Measurements from ENCODE around the gene DOLK. TPM values are rescaled to one million over a fixed set of nuclear protein-coding genes. Genes with fewer than 3 reads are reported as not detected.

The DOLK gene
- total RNA-seq, 2 donors from 2014 or later = 18.0 to 19.8 TPM

DNA sequence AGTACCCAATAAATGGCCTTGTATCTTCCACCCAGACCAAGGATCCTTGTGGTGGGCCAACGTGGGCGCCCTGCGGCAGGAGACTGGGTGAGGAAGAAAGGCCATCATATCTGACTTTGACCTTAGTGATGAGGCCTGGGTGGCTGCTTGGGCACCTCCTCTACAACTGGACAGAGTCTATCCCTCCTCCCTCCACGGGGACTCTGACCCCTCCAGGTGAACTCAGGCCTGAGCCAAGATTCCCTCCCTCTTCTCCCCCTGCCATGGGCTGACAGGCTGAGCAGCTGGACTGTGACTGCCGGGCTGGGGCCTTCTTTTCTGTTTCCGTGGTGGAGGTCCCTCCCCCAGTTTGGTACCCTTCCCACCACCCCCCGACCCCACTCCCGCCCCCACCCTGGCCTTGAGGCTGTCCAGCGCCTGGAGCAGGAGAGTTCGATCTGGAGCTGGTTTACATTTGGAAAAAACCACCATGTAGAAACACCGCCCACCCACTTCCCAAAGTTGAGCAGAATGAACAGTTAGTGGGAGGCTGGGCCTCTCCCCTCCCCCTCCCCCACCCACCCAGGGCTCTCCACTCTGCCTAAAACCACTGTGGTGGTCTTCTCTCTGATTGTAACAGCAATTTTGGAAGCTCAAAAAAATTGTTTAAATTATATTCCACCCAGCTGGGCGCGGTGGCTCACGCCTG is 27.9 kb downstream of the DOLK start:
- TF ChIP-seq, protein P1, sequence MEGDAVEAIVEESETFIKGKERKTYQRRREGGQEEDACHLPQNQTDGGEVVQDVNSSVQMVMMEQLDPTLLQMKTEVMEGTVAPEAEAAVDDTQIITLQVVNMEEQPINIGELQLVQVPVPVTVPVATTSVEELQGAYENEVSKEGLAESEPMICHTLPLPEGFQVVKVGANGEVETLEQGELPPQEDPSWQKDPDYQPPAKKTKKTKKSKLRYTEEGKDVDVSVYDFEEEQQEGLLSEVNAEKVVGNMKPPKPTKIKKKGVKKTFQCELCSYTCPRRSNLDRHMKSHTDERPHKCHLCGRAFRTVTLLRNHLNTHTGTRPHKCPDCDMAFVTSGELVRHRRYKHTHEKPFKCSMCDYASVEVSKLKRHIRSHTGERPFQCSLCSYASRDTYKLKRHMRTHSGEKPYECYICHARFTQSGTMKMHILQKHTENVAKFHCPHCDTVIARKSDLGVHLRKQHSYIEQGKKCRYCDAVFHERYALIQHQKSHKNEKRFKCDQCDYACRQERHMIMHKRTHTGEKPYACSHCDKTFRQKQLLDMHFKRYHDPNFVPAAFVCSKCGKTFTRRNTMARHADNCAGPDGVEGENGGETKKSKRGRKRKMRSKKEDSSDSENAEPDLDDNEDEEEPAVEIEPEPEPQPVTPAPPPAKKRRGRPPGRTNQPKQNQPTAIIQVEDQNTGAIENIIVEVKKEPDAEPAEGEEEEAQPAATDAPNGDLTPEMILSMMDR (conservative IDR thresholded peaks at IDR 0.05) = no peak
- Histone ChIP-seq H3K27ac (ENCODE audit: low read depth, low read length) (no peak overlapping the region), H3K9me3 (ENCODE audit: control insufficient read depth, low read length) (no peaks in the 10 kb centered on the region), H3K9ac (ENCODE audit: extremely low read depth, low read length, poor library complexity, severe bottlenecking) (no peak overlapping the region), H3K4me3 (ENCODE audit: low read length) (no peak overlapping the region), H3K36me3 (ENCODE audit: control insufficient read depth, insufficient read depth, low read length) (peaks cover 35% of the 10 kb centered on the region), H3K27me3 (ENCODE audit: control insufficient read depth, insufficient read depth, low read length, poor library complexity, severe bottlenecking) (no peaks in the 10 kb centered on the region), H3K4me1 (ENCODE audit: control insufficient read depth, insufficient read depth, low read length) (no peaks in the 10 kb centered on the region)
- Mint-ChIP-seq H3K27me3 (ENCODE audit: insufficient read depth) (no peaks in the 10 kb centered on the region), H3K4me1 (peaks cover 10% of the 10 kb centered on the region), H3K27ac (peak overlapping the region; percentile 44), H3K4me3 (no peak overlapping the region), H3K9me3 (no peaks in the 10 kb centered on the region), H3K36me3 (ENCODE audit: low read depth) (peaks cover 28% of the 10 kb centered on the region)
- DNase-seq = peak; percentile 46
- 97 to 100% methylated on average over 1 to 13 of the region's 14 CpGs for WGBS, 2 experiments (ENCODE audit: insufficient coverage in 1 of 2, insufficient read length in 1 of 2)

DNA sequence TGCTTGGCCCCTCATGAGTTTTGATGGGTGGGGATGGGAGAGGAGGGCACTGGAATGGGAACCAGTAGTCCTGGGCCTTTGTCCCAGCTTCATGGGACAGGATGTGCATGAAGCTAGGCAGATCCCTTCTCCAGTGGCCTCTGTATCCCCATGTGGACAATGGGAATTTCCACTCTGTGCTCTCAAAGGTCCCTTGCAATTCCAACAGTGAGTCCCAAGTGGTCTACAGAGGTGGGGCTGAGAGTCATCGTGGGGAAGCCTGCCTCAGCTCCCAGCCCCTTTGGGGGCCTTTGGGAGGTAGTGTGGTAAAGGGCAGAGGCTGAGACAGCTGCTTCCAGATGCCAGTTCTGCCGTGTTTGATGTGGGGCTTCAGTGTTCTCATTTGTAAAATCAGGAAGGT is 28.5 kb downstream of the DOLK start:
- Histone ChIP-seq H3K9ac (ENCODE audit: extremely low read depth, low read length, poor library complexity, severe bottlenecking) (no peak overlapping the region), H3K27me3 (ENCODE audit: control insufficient read depth, insufficient read depth, low read length, poor library complexity, severe bottlenecking) (no peaks in the 10 kb centered on the region), H3K36me3 (ENCODE audit: control insufficient read depth, insufficient read depth, low read length) (peaks cover 41% of the 10 kb centered on the region), H3K27ac (ENCODE audit: low read depth, low read length) (no peak overlapping the region), H3K4me3 (ENCODE audit: low read length) (no peak overlapping the region), H3K4me1 (ENCODE audit: control insufficient read depth, insufficient read depth, low read length) (no peaks in the 10 kb centered on the region), H3K9me3 (ENCODE audit: control insufficient read depth, low read length) (no peaks in the 10 kb centered on the region)
- TF ChIP-seq, protein P1 (conservative IDR thresholded peaks at IDR 0.05) = no peak
- DNase-seq = peak; percentile 38
- Mint-ChIP-seq H3K27me3 (ENCODE audit: insufficient read depth) (no peaks in the 10 kb centered on the region), H3K36me3 (ENCODE audit: low read depth) (peaks cover 28% of the 10 kb centered on the region), H3K27ac (peak overlapping the region; percentile 44), H3K4me3 (no peak overlapping the region), H3K4me1 (peaks cover 10% of the 10 kb centered on the region), H3K9me3 (no peaks in the 10 kb centered on the region)
- 92 to 96% methylated on average over 2 of the region's 2 CpGs for WGBS, 2 experiments (ENCODE audit: insufficient coverage in 1 of 2, insufficient read length in 1 of 2)

DNA sequence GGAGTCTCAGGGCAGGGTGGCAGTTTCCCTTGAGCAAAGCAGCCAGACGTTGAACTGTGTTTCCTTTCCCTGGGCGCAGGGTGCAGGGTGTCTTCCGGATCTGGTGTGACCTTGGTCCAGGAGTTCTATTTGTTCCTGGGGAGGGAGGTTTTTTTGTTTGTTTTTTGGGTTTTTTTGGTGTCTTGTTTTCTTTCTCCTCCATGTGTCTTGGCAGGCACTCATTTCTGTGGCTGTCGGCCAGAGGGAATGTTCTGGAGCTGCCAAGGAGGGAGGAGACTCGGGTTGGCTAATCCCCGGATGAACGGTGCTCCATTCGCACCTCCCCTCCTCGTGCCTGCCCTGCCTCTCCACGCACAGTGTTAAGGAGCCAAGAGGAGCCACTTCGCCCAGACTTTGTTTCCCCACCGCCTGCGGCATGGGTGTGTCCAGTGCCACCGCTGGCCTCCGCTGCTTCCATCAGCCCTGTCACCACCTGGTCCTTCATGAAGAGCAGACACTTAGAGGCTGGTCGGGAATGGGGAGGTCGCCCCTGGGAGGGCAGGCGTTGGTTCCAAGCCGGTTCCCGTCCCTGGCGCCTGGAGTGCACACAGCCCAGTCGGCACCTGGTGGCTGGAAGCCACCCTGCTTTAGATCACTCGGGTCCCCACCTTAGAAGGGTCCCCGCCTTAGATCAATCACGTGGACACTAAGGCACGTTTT is 30.1 kb downstream of the DOLK start:
- Histone ChIP-seq H3K4me1 (ENCODE audit: control insufficient read depth, insufficient read depth, low read length) (no peaks in the 10 kb centered on the region), H3K36me3 (ENCODE audit: control insufficient read depth, insufficient read depth, low read length) (peaks cover 45% of the 10 kb centered on the region), H3K27ac (ENCODE audit: low read depth, low read length) (no peak overlapping the region), H3K9me3 (ENCODE audit: control insufficient read depth, low read length) (no peaks in the 10 kb centered on the region), H3K9ac (ENCODE audit: extremely low read depth, low read length, poor library complexity, severe bottlenecking) (no peak overlapping the region), H3K4me3 (ENCODE audit: low read length) (no peak overlapping the region), H3K27me3 (ENCODE audit: control insufficient read depth, insufficient read depth, low read length, poor library complexity, severe bottlenecking) (no peaks in the 10 kb centered on the region)
- peak; percentile 38 for DNase-seq
- peaks cover 20% of the 10 kb centered on the region for H3K4me1 Mint-ChIP-seq
- TF ChIP-seq, protein P1 (conservative IDR thresholded peaks at IDR 0.05) = no peak
- 95 to 96% methylated on average over 21 to 26 of the region's 26 CpGs for WGBS, 2 experiments (ENCODE audit: insufficient coverage in 1 of 2, insufficient read length in 1 of 2)
- H3K36me3 Mint-ChIP-seq (ENCODE audit: low read depth) = peaks cover 36% of the 10 kb centered on the region
- H3K4me3 Mint-ChIP-seq = no peak overlapping the region
- no peak overlapping the region for H3K27ac Mint-ChIP-seq
- no peaks in the 10 kb centered on the region for H3K27me3 Mint-ChIP-seq (ENCODE audit: insufficient read depth)
- H3K9me3 Mint-ChIP-seq = no peaks in the 10 kb centered on the region

Data from endodermal cell (in vitro differentiated cells).